HepG2 (cell line): ENCODE data around the gene LIMS2. TPM values are rescaled to one million over a fixed set of nuclear protein-coding genes. Genes with fewer than 3 reads are reported as not detected.
A peak's percentile ranks its signal among the peaks of the same experiment; 100 is the strongest.

Experiments used
- ATAC-seq: fragments of 200-7000 bp; cut with Tn5 transposase; 3 replicates; pipeline ENCODE4 v1.9.1; 2020; ENCODE audit warnings: mild to moderate bottlenecking, moderate library complexity
- BruUV-seq: library from RNA; stranded (reverse); fragments of 400-500 nt; replicated peaks from 2 replicates; lab custom pipeline; 2021; lab: Mats Ljungman, UMichigan
- CTCF ChIA-PET: fragments of 300-600 bp; formaldehyde crosslinking; extraction: SDS; loops from one replicate; lab custom pipeline; 2021; ENCODE audit warnings: low total read pairs, inconsistent platforms, low intra/inter-chr PET ratio; lab: Yijun Ruan, JAX
- POLR2A ChIA-PET: fragments of 350-600 bp; sonication (Branson Sonifier 250); formaldehyde crosslinking; loops from one replicate; lab custom pipeline; 2020; ENCODE audit warnings: antibody characterized with exemption, inconsistent platforms; lab: Yijun Ruan, JAX
- DNase-seq: peaks from one replicate; pipeline ENCODE4 v3.0.0-alpha.2; 2015; ENCODE audit warnings: low spot score
- FAIRE-seq: peaks from 3 replicates; lab custom pipeline; 2011; peaks lifted over from hg19 to GRCh38; lab: Jason Lieb, UNC
- H2AFZ ChIP-seq: one replicate; pipeline ENCODE4 v1.6.1; 2011; ENCODE audit warnings: low read length, inconsistent platforms
- H3K27ac ChIP-seq: fragments of 300-600 bp; 3 replicates; pipeline ENCODE4 v1.8.0; 2011; ENCODE audit warnings: mixed run types, mild to moderate bottlenecking, mixed read lengths, low read length, inconsistent platforms; ENCODE audit not compliant: insufficient read depth; ENCODE audit errors: extremely low read length
- H3K27me3 ChIP-seq, 2 experiments: fragments of 200-600 bp in 1 of 2; 2 replicates in 1 of 2; 3 replicates in 1 of 2; pipeline versions ENCODE4 v1.6.0 to v1.8.0; 2011; ENCODE audit warnings: low read length in 2 of 2, mild to moderate bottlenecking in 2 of 2, moderate library complexity in 2 of 2, inconsistent platforms in 1 of 2; ENCODE audit not compliant: insufficient read depth in 2 of 2, control insufficient read depth in 1 of 2
- H3K36me3 ChIP-seq, 2 experiments: fragments of 200-600 bp in 1 of 2; replicated peaks in 1 of 2; 2 replicates in 1 of 2; 3 replicates in 1 of 2; pipeline versions ENCODE4 v1.5.1 to v1.8.0; 2011; ENCODE audit warnings: low read length in 2 of 2, inconsistent platforms in 1 of 2; ENCODE audit not compliant: insufficient read depth in 2 of 2, control insufficient read depth in 1 of 2
- H3K4me1 ChIP-seq: 2 replicates; pipeline ENCODE4 v1.5.1; 2012; ENCODE audit warnings: low read length, inconsistent platforms; ENCODE audit not compliant: insufficient read depth
- H3K4me2 ChIP-seq: 2 replicates; pipeline ENCODE4 v1.6.0; 2011; ENCODE audit warnings: low read depth, low read length, inconsistent platforms
- H3K4me3 ChIP-seq, 3 experiments: fragments of 200-600 bp in 1 of 3; sonication (generic), shearing (Covaris generic) in 1 of 3; replicated peaks in 1 of 3; 2 replicates each; pipeline ENCODE4 v1.5.1; 2011 to 2016; ENCODE audit warnings: low read length in 3 of 3, inconsistent platforms in 2 of 3, low read depth in 2 of 3, mild to moderate bottlenecking in 2 of 3, control low read depth in 1 of 3, mixed read lengths in 1 of 3; ENCODE audit not compliant: insufficient read depth in 1 of 3
- H3K79me2 ChIP-seq: one replicate; pipeline ENCODE4 v1.6.1; 2011; ENCODE audit warnings: low read length, inconsistent platforms; ENCODE audit not compliant: insufficient read depth
- H3K9ac ChIP-seq: 2 replicates; pipeline ENCODE4 v1.6.0; 2011; ENCODE audit warnings: mild to moderate bottlenecking, low read depth, low read length, inconsistent platforms; ENCODE audit not compliant: insufficient read depth
- H3K9me3 ChIP-seq: 2 replicates; pipeline ENCODE4 v1.5.1; 2012; ENCODE audit warnings: mild to moderate bottlenecking, low read length
- H4K20me1 ChIP-seq: 2 replicates; pipeline ENCODE4 v1.6.0; 2011; ENCODE audit warnings: inconsistent platforms, mild to moderate bottlenecking, low read length, moderate library complexity; ENCODE audit not compliant: insufficient read depth
- HNRNPK ChIP-seq: fragments of 200-400 bp; formaldehyde crosslinking; IDR thresholded peaks from 2 replicates; pipeline ENCODE4 v1.6.1; 2018; ENCODE audit warnings: low read length, low read depth, moderate library complexity, mild to moderate bottlenecking; ENCODE audit not compliant: poor library complexity, severe bottlenecking
- MAFF ChIP-seq: IDR thresholded peaks from 2 replicates; pipeline ENCODE4 v1.6.1; 2011; ENCODE audit warnings: low read depth, low read length, improper control_type of control experiment
- MAFK ChIP-seq, 2 experiments: IDR thresholded peaks in 1 of 2; conservative IDR thresholded peaks in 1 of 2; 2 replicates each; pipeline ENCODE4 v1.6.1; 2011; ENCODE audit warnings: improper control_type of control experiment in 2 of 2, low read length in 2 of 2
- TOE1 ChIP-seq: sonication (generic); formaldehyde crosslinking; IDR thresholded peaks from 2 replicates; pipeline ENCODE4 v1.4.0; 2020; ENCODE audit warnings: mild to moderate bottlenecking, missing genetic modification reagents
- ZBTB44 ChIP-seq: sonication (generic); formaldehyde crosslinking; IDR thresholded peaks from 2 replicates; pipeline ENCODE4 v1.4.0; 2020; ENCODE audit warnings: missing genetic modification reagents
- ZNF101 ChIP-seq: sonication (generic); formaldehyde crosslinking; IDR thresholded peaks from 2 replicates; pipeline ENCODE4 v1.4.0; 2020; ENCODE audit warnings: mild to moderate bottlenecking, low read depth, missing genetic modification reagents, borderline replicate concordance
- ZNF12 ChIP-seq: sonication (generic); formaldehyde crosslinking; IDR thresholded peaks from 2 replicates; pipeline ENCODE4 v1.5.0; 2020; ENCODE audit warnings: missing genetic modification reagents
- ZNF207 ChIP-seq: fragments of 450-650 bp; IDR thresholded peaks from 2 replicates; pipeline ENCODE4 v1.6.1; 2016; ENCODE audit warnings: antibody characterized with exemption, borderline replicate concordance
- ZNF878 ChIP-seq: sonication (generic); formaldehyde crosslinking; IDR thresholded peaks from 2 replicates; pipeline ENCODE4 v1.8.1; 2023; ENCODE audit warnings: mild to moderate bottlenecking, missing genetic modification reagents, moderate library complexity
- WGBS: methylation state at CpG from one replicate; pipeline ENCODE4 v1.1.6; 2017; ENCODE audit warnings: low lambda C conversion rate; 5-methylcytosine and 5-hydroxymethylcytosine counted together
- in situ Hi-C: cut with HindIII; loops from 2 replicates; pipeline ENCODE4 v1.10.0; 2017; ENCODE audit warnings: low pct_unique_long_range_greater_than_20kb; ENCODE audit not compliant: extremely low pct_ligation_motif_present
- intact Hi-C: fragments of 100-400 bp; cut with micrococcal nuclease; formaldehyde crosslinking; loops from one replicate; pipeline ENCODE4 v1.10.0; 2022; ENCODE audit not compliant: unreplicated experiment
- polyA plus RNA-seq, 8 experiments: library from polyadenylated mRNA; depleted of rRNA in 3 of 8; stranded (reverse) in 7 of 8; unstranded in 1 of 8; fragments of >200 nt; fragmentation: Illumina TruSeq in 4 of 8; extraction: Trizol in 4 of 8; gene quantifications; 2 replicates each; pipeline versions ENCODE4 v1.2.1 to v1.2.3, GENCODE V29; 2011 to 2016; ENCODE audit warnings: low read depth in 4 of 8, missing spikeins in 1 of 8, mixed read lengths in 1 of 8; ENCODE audit not compliant: insufficient read depth in 1 of 8
- total RNA-seq, 5 experiments: library from RNA; depleted of rRNA; stranded (reverse); fragments of >200 nt; fragmentation: Illumina TruSeq; extraction: Trizol; gene quantifications; 2 replicates each; pipeline ENCODE4 v1.2.3, GENCODE V29; 2016; ENCODE audit warnings: low read depth in 1 of 5

Gene LIMS2
- total and polyA plus RNA-seq, 2 of the 13 experiments (the other 11 are each of a cell fraction or from before 2014, with no cell fraction given): 1.0 to 1.9 TPM

GRCh38 chr2:127718271-127718670 lies 42.9 kb upstream of the LIMS2 start:
- BruUV-seq: no TSS peak

GRCh38 chr2:127715778-127716449 lies 40.6 kb upstream of the LIMS2 start:
- 98% methylated on average over 14 of the region's 14 CpGs for WGBS
- ATAC-seq: no peak
- H4K20me1 ChIP-seq: no peaks in the 10 kb centered on the region

More at GRCh38 chr2:127718271-127718670, 42.9 kb upstream of the LIMS2 start:
- ChIA-PET CTCF (no interaction called here), POLR2A (interaction anchor here (1.5 kb wide), 1 partner anchor 18 kb away, joined by 3 read pairs; no protein-coding TSS in a partner anchor)
- H3K27me3 ChIP-seq: no peaks in the 10 kb centered on the region
- no peaks in the 10 kb centered on the region for H4K20me1 ChIP-seq
- peaks cover 12% of the 10 kb centered on the region for H3K4me1 ChIP-seq
- no peak overlapping the region for H3K4me3 ChIP-seq
- in situ Hi-C loops: no loop called here
- H3K27ac ChIP-seq: no peak overlapping the region
- no peak overlapping the region for H3K4me2 ChIP-seq
- FAIRE-seq: no peak
- WGBS: 98% methylated on average over 4 of the region's 4 CpGs
- no peak overlapping the region for H2AFZ ChIP-seq
- peaks cover 22 to 78% of the 10 kb centered on the region in 2 experiments for H3K36me3 ChIP-seq
- no peak for ATAC-seq
- no peak for TF ChIP-seq ZNF12 (CRISPR knock-in tag)
- no peak for TF ChIP-seq ZNF878
- no peak for TF ChIP-seq TOE1 (CRISPR knock-in tag)
- no peak for TF ChIP-seq ZBTB44
- TF ChIP-seq ZNF207: no peak
- DNase-seq: no peak
- no peaks in the 10 kb centered on the region for H3K79me2 ChIP-seq
- no peaks in the 10 kb centered on the region for H3K9me3 ChIP-seq
- intact Hi-C loops: loop anchor here (5.0 kb wide), 1 partner anchor 44 kb away; no protein-coding TSS in a partner anchor
- H3K9ac ChIP-seq: no peak overlapping the region

More at GRCh38 chr2:127715778-127716449, 40.6 kb upstream of the LIMS2 start:
- no peak overlapping the region for H3K27ac ChIP-seq
- H3K79me2 ChIP-seq: no peaks in the 10 kb centered on the region
- ChIA-PET POLR2A (no interaction called here), CTCF (no interaction called here)
- H3K4me3 ChIP-seq: no peak overlapping the region
- no peaks in the 10 kb centered on the region for H3K9me3 ChIP-seq
- peaks cover 17 to 65% of the 10 kb centered on the region in 2 experiments; a peak in 4 of 5 replicates for H3K36me3 ChIP-seq
- TF ChIP-seq MAFF (peak; percentile 81), ZNF101 (CRISPR knock-in tag) (no peak), MAFK (conservative IDR thresholded peaks at IDR 0.05 in 1 of 2, IDR thresholded peaks at IDR 0.05 in 1 of 2; ENCODE audit: low read length in 2 of 2) (peak; percentile 76 to 87), HNRNPK (peak; percentile 51)
- intact Hi-C loops (loop anchor here (5.0 kb wide), 1 partner anchor 46 kb away; no protein-coding TSS in a partner anchor), in situ Hi-C loops (no loop called here)
- H3K9ac ChIP-seq: no peak overlapping the region
- no TSS peak for BruUV-seq
- FAIRE-seq: no peak
- DNase-seq: no peak
- no peak overlapping the region for H2AFZ ChIP-seq
- H3K4me2 ChIP-seq: no peak overlapping the region
- H3K27me3 ChIP-seq: no peaks in the 10 kb centered on the region
- H3K4me1 ChIP-seq: peaks cover 12% of the 10 kb centered on the region
